Measurements from ENCODE around the gene TEX2.

Gene TEX2, protein sequence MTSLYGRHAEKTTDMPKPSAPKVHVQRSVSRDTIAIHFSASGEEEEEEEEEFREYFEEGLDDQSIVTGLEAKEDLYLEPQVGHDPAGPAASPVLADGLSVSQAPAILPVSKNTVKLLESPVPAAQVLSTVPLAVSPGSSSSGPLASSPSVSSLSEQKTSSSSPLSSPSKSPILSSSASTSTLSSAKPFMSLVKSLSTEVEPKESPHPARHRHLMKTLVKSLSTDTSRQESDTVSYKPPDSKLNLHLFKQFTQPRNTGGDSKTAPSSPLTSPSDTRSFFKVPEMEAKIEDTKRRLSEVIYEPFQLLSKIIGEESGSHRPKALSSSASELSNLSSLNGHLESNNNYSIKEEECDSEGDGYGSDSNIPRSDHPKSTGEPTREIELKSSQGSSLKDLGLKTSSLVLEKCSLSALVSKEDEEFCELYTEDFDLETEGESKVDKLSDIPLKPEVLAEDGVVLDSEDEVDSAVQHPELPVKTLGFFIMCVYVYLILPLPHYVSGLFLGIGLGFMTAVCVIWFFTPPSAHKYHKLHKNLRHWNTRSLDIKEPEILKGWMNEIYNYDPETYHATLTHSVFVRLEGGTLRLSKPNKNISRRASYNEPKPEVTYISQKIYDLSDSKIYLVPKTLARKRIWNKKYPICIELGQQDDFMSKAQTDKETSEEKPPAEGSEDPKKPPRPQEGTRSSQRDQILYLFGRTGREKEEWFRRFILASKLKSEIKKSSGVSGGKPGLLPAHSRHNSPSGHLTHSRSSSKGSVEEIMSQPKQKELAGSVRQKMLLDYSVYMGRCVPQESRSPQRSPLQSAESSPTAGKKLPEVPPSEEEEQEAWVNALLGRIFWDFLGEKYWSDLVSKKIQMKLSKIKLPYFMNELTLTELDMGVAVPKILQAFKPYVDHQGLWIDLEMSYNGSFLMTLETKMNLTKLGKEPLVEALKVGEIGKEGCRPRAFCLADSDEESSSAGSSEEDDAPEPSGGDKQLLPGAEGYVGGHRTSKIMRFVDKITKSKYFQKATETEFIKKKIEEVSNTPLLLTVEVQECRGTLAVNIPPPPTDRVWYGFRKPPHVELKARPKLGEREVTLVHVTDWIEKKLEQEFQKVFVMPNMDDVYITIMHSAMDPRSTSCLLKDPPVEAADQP

DNA sequence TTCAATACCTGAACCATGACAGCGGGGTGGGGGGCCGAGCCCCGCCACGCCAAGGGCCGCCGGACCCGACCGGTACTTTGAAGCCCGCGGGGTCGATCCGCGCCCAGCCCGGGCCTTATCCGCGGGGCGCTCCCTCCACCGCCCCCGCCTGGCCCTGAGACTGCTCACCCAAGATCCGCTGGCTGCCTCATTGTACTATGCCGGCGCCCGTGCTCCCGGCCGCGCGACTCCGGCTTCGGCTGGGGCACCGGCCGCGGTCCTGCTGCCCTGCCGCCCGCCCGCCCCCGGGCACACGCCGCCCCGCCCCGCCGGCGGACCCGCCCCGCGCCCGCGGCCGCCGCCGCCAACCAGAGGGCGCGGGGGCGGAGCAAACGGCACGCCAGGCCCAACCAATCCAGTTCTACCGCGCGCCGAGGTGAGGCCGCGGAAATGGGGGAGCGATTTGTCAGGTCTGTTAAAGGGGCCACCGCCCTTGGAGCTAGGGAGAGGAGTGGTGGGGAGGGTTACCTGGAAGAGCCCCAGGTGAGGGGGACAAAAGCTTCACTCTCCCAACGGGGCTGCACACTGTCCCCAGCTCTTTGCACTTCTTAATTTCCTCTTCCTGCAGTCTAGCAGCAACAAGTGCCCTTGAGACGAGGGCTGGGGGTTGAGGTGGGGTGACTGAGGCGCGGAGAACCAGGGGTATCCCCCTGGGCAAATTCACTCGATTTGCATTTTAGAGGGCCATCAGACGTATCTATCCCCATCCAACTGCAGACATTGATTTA is at the start of gene TEX2:
TSS of gene TEX2 (minus strand) at position 261 of the 767 bp plus-strand sequence. CDS start 49,043 bp downstream, outside the sequence.
- intact Hi-C loops (cut with DNase I) = loop anchor here (5.0 to 10.0 kb wide), 3 partner anchors 58 to 131 kb away; partner anchors contain the start of gene ERN1
- DNase-seq = peak; percentile 82 to 99 (median 92)

DNA sequence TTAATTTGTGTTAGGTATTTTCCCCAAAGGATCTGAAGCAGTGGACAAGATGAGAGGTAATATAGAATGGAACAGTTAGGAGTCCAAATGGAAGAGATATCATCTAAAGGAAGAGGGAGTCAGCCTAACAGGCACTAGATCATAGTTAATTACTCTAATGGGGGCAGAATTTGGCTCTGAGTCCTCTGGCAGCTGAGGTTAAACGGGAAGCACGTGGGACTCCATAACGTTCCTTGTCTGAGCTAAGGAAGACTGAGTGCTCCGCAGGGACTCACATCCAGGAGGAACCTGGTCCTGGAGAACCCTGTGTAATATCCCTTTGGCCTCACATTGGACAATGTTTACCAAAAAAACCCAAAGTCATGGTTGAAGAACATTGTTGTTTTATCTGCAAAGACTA is 46.6 kb upstream of the TEX2 start:
- intact Hi-C loops (cut with DNase I) = no loop called here
- peak in 1 of 10 donors; percentile 2 for DNase-seq

DNA sequence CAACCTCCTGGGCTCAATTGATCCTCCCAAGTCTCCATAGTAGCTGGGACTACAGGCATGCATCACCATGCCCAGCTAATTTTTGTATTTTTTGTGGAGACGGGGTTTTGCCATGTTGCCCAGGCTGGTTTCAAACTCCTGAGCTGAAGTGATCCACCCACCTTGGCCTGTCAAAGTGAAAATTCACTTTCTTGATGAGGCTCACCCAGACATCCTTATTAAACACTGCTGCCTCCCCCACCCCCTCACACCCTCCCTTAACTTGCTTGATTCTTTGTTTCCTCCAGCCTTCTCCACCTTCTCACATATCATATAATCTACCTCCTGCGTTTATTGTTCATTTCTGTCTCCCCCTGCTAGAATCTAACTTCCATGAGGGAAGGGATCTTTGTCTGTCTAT is 46.0 kb upstream of the TEX2 start:
- intact Hi-C loops (cut with DNase I) = no loop called here
- peak in 1 of 10 donors; percentile 2 for DNase-seq

DNA sequence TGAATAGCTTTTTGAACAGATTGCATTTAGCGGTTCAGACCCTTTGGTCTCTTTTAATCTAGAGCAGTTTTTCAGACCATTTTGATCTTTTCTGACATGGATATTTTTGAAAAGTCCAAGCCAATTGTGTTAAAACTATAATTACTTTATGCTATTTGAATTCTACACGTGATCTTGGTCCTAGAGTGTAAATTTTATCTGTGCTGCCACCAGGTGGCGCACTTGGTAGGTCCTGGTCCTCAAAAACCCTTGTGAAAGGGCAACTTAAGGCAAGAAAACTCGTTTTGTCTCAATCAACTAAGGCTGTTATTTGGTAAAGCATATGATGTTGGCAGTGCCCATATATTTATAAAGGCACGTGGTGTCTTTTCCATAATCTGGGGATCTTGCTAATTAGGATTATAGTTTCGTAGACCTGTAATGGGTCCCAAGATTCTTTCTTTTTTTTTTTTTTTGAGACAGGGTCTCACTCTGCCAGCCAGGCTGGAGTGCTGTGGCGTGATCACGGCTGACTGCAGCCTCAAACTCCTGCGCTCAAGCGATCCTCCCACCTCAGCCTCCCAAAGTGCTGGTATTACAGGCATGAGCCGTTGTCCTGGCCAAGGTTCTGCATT is 43.9 kb upstream of the TEX2 start:
- peak in 7 of 10 donors; percentile 40 to 88 (median 62) for DNase-seq
- intact Hi-C loops (cut with DNase I) = loop anchor here (1.0 kb wide), 1 partner anchor 111 kb away; no protein-coding TSS in a partner anchor

DNA sequence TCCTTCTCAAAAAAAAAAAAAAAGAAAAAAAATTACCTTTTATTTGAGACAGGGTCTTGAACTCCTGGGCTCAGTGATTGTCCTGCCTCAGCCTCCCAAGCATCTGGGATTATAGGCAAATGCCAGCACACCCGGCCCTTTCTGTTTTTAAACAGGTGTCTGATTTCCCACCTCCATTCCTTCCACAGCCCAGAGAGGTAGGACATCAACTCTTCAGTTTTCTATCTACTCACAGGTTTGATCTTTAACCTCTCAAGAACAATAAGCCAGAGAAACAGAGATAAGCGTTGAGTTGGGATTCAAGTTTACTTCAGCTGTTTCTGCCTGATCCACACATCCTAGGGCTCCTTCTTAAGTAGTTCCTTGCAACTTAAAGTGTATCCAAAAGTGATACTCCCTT is 41.5 kb upstream of the TEX2 start:
- intact Hi-C loops (cut with DNase I) = no loop called here
- DNase-seq = peak in 1 of 10 donors; percentile 18

DNA sequence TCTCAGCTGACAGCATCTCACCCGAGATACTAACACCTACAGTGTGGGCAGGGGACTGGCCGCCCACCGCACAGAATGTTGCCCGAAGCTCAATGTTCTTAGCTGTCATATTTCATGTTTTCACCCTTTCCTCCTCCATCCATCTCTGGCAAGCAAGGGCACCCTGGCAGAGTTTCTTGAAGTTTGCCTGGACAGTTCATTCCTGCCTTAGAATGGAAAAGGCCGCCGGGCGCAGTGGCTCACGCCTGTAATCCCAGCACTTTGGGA is 37.6 kb upstream of the TEX2 start:
- peak in 4 of 10 donors; percentile 13 to 87 (median 24) for DNase-seq
- intact Hi-C loops (cut with DNase I) = no loop called here

DNA sequence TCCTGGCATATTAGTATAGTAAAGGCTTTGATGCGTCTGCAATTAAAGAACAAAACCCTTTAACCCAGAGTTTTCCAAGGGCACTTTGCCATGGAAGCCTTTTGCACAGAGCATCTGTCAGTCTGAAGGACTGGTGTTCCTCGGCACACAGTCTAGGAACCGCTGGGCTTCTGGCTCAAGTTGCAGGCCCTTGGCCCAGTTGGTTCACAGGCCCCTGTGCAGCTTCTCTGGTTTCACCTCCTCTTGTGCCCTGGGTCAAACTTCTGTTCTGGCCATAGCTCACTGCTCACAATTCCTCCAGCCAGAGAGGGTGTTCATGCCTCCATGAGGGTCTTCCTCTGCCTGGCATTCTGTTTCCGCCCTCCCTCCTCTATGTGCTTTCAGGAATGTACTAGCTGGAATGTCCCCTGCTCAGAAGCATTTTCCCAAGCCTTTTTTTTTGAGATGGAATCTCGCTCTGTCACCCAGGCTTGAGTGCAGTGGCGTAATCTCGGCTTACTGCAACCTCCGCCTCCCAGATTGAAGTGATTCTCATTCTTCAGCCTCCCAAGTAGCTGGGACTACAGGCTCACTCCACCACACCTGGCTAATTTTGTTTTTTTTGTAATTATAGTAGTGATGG is 34.5 kb upstream of the TEX2 start:
- intact Hi-C loops (cut with DNase I) = no loop called here
- peak in 1 of 10 donors; percentile 14 for DNase-seq

DNA sequence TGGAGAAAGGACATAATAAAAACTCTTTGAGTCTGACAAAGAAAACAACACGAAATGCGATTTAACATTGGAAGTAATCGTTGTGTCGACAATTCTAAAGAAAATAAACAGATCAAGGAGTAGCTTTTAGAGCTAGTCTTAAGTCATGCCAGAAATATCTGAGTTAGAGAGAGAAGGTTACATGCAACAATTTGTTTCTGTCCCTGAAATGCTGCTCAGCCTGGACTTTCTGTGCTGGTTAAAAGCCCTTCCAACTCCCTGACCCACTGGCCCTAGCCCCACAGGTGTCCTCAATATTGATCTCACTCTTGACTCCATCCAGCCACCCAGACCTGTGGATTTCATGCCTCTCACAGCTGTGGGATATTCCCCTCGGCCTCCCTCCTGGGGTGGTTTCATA is 33.2 kb upstream of the TEX2 start:
- intact Hi-C loops (cut with DNase I) = no loop called here
- DNase-seq = no peak

DNA sequence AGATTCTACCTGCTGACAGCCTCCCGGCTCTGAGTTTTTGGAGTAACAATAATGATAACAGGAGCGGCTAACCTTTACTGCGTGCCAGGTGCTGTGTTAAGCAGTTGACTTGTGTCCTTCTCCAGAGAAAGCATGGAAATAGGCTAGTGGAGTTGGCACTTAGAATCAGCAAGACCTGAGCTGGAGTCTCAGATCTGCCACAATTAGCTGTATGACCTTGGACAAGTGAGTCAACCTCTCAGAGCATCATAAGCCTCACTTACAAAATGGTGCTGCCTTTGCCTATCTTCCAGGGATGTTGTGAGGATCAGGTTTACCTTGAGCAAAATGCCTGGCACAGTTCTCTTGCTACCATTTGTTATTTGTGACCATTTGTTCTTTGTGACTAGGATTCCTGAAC is 32.1 kb upstream of the TEX2 start:
- intact Hi-C loops (cut with DNase I) = no loop called here
- no peak for DNase-seq

DNA sequence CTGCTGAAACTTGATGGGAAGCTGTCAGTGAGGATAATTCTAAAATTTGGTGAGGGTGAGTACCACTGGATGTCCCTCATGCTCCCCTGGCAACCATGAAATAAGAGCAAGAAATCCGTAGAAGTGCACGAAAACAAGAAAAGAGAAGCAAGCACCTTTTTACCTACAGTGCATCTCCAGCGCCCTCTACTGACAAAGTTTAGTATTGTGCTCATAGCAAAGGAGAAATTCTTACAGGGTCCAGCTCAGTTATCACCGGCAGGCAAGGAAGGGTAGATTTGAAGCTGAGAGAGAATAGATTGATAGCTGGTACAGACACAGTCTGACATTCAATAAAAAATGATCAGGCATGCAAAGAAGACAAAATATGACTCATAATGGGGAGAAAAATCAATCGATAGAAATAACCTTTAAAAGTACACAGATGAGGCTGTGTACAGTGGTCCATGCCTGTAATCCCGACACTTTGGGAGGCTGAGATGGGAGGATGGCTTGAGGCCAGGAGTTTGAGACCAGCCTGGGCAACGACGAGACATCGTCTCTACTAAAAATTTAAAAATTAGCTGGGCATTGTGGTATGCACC is 28.3 kb upstream of the TEX2 start:
- intact Hi-C loops (cut with DNase I) = no loop called here
- peak in 1 of 10 donors; percentile 4 for DNase-seq

DNA sequence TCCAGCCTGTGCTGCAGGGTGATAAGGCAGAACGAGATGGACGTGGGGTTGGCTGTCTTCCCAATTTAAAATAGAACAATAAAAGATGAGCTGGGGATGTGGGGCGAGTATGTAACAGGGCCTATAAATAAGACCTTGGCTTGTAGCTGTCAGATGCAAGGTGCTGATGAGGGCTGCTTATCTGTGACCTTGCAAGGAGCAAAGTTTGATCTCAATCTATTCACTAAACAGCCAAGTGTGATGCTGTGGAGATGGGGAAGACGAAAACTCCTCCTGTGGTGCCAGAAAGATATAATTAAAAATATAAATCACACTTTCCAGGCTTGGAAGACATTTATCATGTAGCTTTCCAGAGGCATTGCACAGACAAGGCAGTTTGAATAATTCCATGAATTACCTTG is 26.7 kb upstream of the TEX2 start:
- peak in 1 of 10 donors; percentile 15 for DNase-seq
- intact Hi-C loops (cut with DNase I) = loop anchor here (10.0 kb wide), 1 partner anchor 375 kb away; the partner anchor contains the start of genes CSHL1 and GH1

DNA sequence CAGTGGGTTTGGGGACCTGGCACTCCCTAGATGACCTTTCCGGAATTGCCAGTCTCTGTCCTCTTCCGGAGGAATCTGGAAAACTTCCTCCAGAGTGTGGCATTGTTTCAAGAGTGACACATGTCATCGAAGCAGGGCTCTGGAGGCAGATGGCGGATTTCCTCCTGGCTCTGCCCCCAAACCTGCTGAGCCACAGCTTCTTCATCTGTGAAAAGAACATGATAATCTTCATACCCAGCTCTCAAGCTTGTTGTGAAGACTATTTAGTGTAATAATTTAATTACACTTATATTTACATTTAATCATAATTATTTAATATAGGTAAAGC is 19.7 kb upstream of the TEX2 start:
- intact Hi-C loops (cut with DNase I) = loop anchor here (2.0 to 10.0 kb wide), 4 partner anchors 128 to 368 kb away; partner anchors contain the start of genes CSHL1, ERN1 and GH1

DNA sequence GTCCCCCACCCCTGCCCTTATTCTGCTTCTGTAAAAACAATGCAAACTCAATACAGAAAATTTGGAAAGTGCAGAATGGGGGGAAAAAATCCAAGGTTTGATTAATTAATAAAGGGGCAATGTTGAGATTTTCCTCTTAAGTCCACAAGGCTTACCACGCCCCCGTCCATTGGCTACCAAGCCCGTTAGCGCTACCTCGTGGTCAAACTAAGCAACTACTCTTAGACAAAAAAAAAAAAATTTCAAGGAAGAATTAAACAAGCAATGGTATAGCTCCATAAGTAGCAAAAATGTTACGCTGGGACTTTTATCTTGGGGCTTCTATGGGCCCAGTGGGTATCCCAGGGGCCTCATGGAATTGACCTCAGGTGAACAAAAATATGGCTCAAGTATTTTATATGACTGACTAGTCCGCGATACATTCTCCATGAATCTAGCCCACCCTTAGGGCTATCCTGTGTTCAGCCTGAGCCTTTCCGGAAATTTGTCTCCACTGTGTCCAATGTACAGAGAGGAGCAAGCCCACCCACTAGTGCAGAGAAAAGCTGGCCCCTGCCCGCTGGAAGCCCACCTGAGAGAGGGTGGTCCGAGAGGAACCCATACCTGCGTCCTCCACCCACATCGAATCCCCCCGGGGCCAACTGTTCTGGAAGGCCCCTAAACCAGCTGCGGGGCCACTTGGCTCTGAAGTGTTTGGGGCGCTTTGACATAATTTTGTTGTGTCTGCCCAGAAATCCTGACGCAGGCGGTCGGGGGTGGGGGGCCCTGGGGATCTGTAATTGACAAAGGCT is 19.1 kb upstream of the TEX2 start:
- intact Hi-C loops (cut with DNase I) = loop anchor here (2.0 to 10.0 kb wide), 4 partner anchors 127 to 367 kb away; partner anchors contain the start of genes CSHL1, ERN1 and GH1
- peak in 8 of 10 donors; percentile 21 to 91 (median 49) for DNase-seq

More for the DNA sequence above, 19.7 kb upstream of the TEX2 start:
- DNase-seq = no peak

DNA sequence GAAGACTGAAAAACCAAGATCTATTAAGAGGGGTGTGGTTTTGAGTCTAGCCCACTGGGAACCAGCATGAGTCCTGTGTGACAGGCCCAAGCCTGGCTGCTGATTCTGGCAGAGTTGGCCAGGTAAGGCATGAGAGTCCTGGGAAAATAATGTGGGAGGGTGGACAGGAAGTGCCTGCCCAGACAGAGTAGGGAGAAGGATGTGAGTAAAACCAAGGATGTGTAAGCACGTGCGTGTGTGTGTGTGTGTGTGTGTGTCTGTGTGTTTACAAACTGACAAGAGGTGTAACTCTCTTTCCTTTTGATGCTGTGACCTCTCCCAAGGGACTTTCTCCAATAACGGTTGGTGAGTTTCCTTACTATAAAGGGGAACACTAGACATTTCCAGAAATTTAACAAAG is 15.6 kb upstream of the TEX2 start:
- intact Hi-C loops (cut with DNase I) = no loop called here
- peak in 2 of 10 donors; percentile 24 to 31 for DNase-seq

DNA sequence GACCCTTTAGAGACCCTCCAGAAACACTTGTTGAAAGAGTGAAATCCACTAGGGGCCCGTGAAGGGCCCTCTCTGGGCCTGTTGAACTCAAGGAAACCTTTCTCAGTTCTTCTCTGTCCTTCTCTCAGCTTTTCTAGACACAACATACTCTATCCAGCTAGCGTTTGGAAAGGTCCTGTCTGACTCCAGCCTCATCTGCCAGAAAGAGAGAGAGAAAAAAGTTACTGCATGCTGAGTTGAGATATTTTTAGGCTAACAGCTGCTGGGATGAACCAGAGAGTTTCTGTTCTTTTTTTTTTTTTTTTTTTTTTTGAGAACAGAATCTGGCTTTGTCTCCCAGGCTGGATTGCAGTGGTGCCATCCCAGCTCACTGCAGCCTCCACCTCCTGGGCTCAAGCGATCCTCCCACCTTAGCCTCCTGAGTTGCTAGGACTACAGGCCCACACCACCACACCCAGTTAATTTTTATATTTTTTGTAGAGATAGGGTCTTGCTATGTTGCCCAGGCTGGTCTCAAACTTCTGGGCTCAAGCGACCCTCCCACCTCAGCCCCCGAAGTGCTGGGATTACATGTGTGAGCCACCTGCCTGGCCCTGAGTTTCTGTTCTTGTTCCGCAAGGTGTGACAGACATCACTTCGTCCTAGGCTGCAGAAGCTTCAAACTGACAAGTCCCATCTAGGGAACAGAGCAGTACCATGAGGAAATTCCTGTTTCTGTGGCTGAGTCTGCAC is 14.9 kb upstream of the TEX2 start:
- peak in 2 of 10 donors; percentile 50 to 66 for DNase-seq
- intact Hi-C loops (cut with DNase I) = no loop called here

DNA sequence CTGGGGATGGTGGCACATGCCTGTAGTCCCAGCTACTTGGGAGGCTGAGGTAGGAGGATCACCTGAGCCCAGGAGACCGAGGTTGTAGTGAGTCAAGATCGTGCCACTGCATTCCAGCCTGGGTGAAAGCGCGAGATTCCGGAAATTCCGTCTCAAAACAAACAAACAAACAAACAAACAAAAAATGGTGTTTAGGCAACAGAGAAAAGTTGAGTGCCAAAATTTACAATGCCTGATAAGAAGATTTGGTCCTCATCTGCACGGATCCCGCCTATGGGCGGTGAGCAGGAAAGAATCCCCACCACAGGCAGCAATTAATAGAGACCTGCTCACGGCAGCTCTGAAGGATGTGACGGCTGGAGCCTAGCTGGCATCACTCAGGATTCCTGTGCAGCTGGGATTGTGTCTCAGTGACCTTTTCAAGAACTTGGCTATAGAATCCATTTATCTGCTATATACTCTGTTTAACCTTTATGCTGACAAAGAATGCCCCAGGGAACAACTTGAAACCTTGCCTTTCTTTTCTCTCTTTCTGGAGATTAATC is 14.0 kb upstream of the TEX2 start:
- DNase-seq = peak in 2 of 10 donors; percentile 20 to 30
- intact Hi-C loops (cut with DNase I) = no loop called here

DNA sequence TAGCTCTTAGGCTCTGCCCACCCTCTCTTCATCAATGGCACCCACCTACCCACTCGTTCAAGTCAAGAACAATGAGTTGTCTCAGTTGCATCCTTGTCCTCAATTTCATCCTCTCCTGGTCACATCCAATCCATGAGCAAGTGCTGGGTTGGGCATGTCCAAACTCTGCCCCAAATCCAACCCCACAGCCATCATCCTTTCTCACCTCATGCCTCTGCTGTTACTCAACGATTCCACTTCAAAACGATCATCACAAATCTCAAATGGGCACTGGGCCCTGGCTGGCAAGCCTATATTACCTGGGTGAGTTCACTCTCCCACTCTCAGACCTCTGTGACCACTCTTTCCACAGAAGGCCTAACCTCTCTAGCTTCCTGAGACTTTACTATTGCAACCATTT is 12.0 kb upstream of the TEX2 start:
- intact Hi-C loops (cut with DNase I) = no loop called here
- peak in 2 of 10 donors; percentile 2 to 4 for DNase-seq
